Left cardiac atrium (tissue), 4 donors: ENCODE results near the gene ENO3. TPM values are rescaled to one million over a fixed set of nuclear protein-coding genes. Genes with fewer than 3 reads are reported as not detected.

ENCODE experiments used
- ATAC-seq, 2 donors: fragments of 200-7000 bp; cut with Tn5 transposase; one replicate each; pipeline ENCODE4 v1.9.1; 2020; ENCODE audit warnings: mild to moderate bottlenecking in 2 of 2, moderate library complexity in 2 of 2
- DNase-seq: peaks from one replicate; pipeline ENCODE4 v3.0.0-alpha.2; 2020
- intact Hi-C, 2 donors: fragments of 100-400 bp; cut with DNase I; formaldehyde crosslinking; loops; one replicate each; pipeline versions ENCODE4 v1.14.1 to v1.15.1; 2022 to 2023
- total RNA-seq, 2 donors: library from RNA; stranded (reverse); fragmentation: NEBNext Ultra II Directional; extraction: Animal tissue kit (Norgen Biotek cat#: 25700); gene quantifications; one replicate each; pipeline ENCODE4 v1.2.1, GENCODE V29; 2021
- donor health status: DM: no; HTN: yes; CAD: no.
- donor health status: DM: no; HTN: yes; CAD: no; lungs with severe emphysema.
- donor health status: DM: yes; HTN: yes; CAD: no.
- donor health status: Dilated cardiomyopathy.

The ENO3 gene
- total RNA-seq, 2 donors from 2014 or later: 149 to 228 TPM

- DNase-seq (no peak), ATAC-seq (no peak)
- intact Hi-C loops: no loop called here
Observed at GRCh38 chr17:4933646-4934045, 17.3 kb upstream of the ENO3 start.

GRCh38 chr17:4934173-4934979 is 16.5 kb upstream of the ENO3 start:
- ATAC-seq (peak; percentile 38 to 55), DNase-seq (no peak)
- intact Hi-C loops: no loop called here

GRCh38 chr17:4935650-4936049 is 15.3 kb upstream of the ENO3 start:
- ATAC-seq: no peak
- no peak for DNase-seq
- intact Hi-C loops: no loop called here

- intact Hi-C loops: no loop called here
- no peak for ATAC-seq
- DNase-seq: no peak
Observed at GRCh38 chr17:4936436-4936835, 14.5 kb upstream of the ENO3 start.

- no peak for ATAC-seq
- DNase-seq: no peak
- intact Hi-C loops: no loop called here
Observed at GRCh38 chr17:4937553-4937952, 13.4 kb upstream of the ENO3 start.

GRCh38 chr17:4938069-4938491 is 12.8 kb upstream of the ENO3 start:
- ATAC-seq: no peak
- no peak for DNase-seq
- intact Hi-C loops: no loop called here

- no peak for DNase-seq
- no peak for ATAC-seq
- intact Hi-C loops: no loop called here
Observed at GRCh38 chr17:4938688-4939545, 12.0 kb upstream of the ENO3 start.

GRCh38 chr17:4939546-4939795 is 11.4 kb upstream of the ENO3 start:
- ATAC-seq (no peak), DNase-seq (peak; percentile 53)
- intact Hi-C loops: no loop called here

GRCh38 chr17:4939796-4940554 is 10.9 kb upstream of the ENO3 start, which contains the start of the genes RNF167 and SLC25A11:
RNF167 (plus strand) TSS chr17:4940268; CDS start chr17:4940910, 642 bp downstream.
SLC25A11 (minus strand) TSS chr17:4940046; CDS start chr17:4939910, 136 bp downstream.
- intact Hi-C loops: no loop called here
- ATAC-seq (peak; percentile 93 to 94), DNase-seq (peak; percentile 96)

- ATAC-seq: peak; percentile 69 to 70
- intact Hi-C loops: no loop called here
- peak; percentile 85 for DNase-seq
Observed at GRCh38 chr17:4940555-4941318, 10.2 kb upstream of the ENO3 start.

GRCh38 chr17:4941319-4941610 is 9.7 kb upstream of the ENO3 start:
- DNase-seq (no peak), ATAC-seq (no peak)
- intact Hi-C loops: no loop called here

- DNase-seq (no peak), ATAC-seq (no peak)
- intact Hi-C loops: no loop called here
Observed at GRCh38 chr17:4942760-4943508, 8.0 kb upstream of the ENO3 start.

GRCh38 chr17:4944163-4944553 is 6.8 kb upstream of the ENO3 start:
- ATAC-seq (no peak), DNase-seq (no peak)
- intact Hi-C loops: no loop called here

- DNase-seq: no peak
- no peak for ATAC-seq
- intact Hi-C loops: no loop called here
Observed at GRCh38 chr17:4944554-4945175, 6.3 kb upstream of the ENO3 start.

GRCh38 chr17:4945176-4945943 is 5.6 kb upstream of the ENO3 start:
- intact Hi-C loops: no loop called here
- DNase-seq (peak; percentile 85), ATAC-seq (peak in 1 of 2 donors; percentile 37)

- intact Hi-C loops: no loop called here
- no peak for DNase-seq
- no peak for ATAC-seq
Observed at GRCh38 chr17:4945944-4946280, 5.0 kb upstream of the ENO3 start.

- ATAC-seq (no peak), DNase-seq (no peak)
- intact Hi-C loops: no loop called here
Observed at GRCh38 chr17:4946312-4946976, 4.5 kb upstream of the ENO3 start.
